Breast epithelium (tissue), 3 donors: ENCODE results near the gene TPRA1.

Experiments
- CTCF ChIP-seq, 3 donors: fragments of 450-650 bp; IDR thresholded peaks; one replicate each; pipeline ENCODE4 v1.5.1; 2016 to 2017; ENCODE audit warnings: antibody characterized with exemption in 3 of 3, mild to moderate bottlenecking in 3 of 3, moderate library complexity in 3 of 3
- POLR2A ChIP-seq: fragments of 450-650 bp; IDR thresholded peaks from one replicate; pipeline ENCODE4 v1.6.1; 2016; ENCODE audit warnings: antibody characterized with exemption, mild to moderate bottlenecking, moderate library complexity
- POLR2AphosphoS5 ChIP-seq, 3 donors: sonication (generic); formaldehyde crosslinking; IDR thresholded peaks; one replicate each; pipeline ENCODE4 v1.6.1; 2017; ENCODE audit warnings: antibody characterized with exemption in 3 of 3

DNA sequence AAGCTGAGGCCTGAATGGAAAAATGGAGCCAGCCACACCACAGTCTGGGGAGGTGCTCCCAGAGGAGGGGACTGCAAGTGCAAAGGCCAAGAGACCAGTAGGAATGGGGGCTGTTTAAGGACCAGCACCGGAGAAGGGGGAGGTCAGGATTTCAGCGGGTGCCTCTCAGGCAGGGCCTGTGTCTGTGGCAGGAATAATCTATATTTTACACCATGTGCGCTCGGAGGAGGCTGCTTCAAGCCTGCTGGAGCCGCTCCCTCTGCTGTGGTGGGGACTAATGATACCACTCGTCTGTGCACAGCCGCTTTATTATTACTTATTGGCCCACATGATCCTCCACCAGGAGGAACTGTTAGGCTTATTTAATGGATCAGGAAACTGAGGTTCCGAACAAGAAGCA, 45.3 kb downstream of the TPRA1 start:
- TF ChIP-seq POLR2A (no peak), CTCF (IDR thresholded peaks at IDR 0.05) (no peak), POLR2AphosphoS5 (IDR thresholded peaks at IDR 0.05) (no peak)
